HEK293 (cell line): ENCODE data around the gene TTC9B.

Experiments
- CTCF ChIA-PET: fragments of 350-600 bp; formaldehyde crosslinking; extraction: SDS; loops from one replicate; lab custom pipeline; 2021; ENCODE audit warnings: antibody characterized with exemption; lab: Yijun Ruan, JAX
- POLR2A ChIA-PET: fragments of 300-600 bp; formaldehyde crosslinking; extraction: SDS; loops from one replicate; lab custom pipeline; 2020; ENCODE audit warnings: antibody characterized with exemption, inconsistent platforms; lab: Yijun Ruan, JAX
- H3K27ac ChIP-seq: fragments of 200-500 bp; sonication (Bioruptor generic); 2 replicates; pipeline ENCODE4 v1.5.1; 2014; ENCODE audit warnings: low read depth, low read length, control low read depth, inconsistent platforms; ENCODE audit errors: extremely low read depth
- H3K36me3 ChIP-seq, 2 experiments: fragments of 200-500 bp in 1 of 2; sonication (Bioruptor generic) in 1 of 2; 1 replicate in 1 of 2; 2 replicates in 1 of 2; pipeline ENCODE4 v1.5.1; 2014 to 2017; ENCODE audit warnings: inconsistent platforms in 2 of 2, low read length in 2 of 2; ENCODE audit not compliant: control insufficient read depth in 2 of 2, insufficient read depth in 1 of 2
- H3K4me1 ChIP-seq: fragments of 200-500 bp; sonication (Bioruptor generic); 2 replicates; pipeline ENCODE4 v1.5.1; 2014; ENCODE audit warnings: mild to moderate bottlenecking, low read length, inconsistent platforms; ENCODE audit not compliant: control insufficient read depth, insufficient read depth
- H3K4me3 ChIP-seq: 2 replicates; pipeline ENCODE4 v1.5.1; 2011; ENCODE audit warnings: low read depth, mild to moderate bottlenecking, control low read depth, low read length, moderate library complexity
- H3K9me3 ChIP-seq: fragments of 200-500 bp; sonication (Bioruptor generic); 2 replicates; pipeline ENCODE4 v1.5.1; 2014; ENCODE audit warnings: low read depth, low read length, inconsistent platforms; ENCODE audit not compliant: control insufficient read depth, insufficient read depth
- CTCF ChIP-seq: fragments of 450-650 bp; formaldehyde crosslinking; IDR thresholded peaks from 2 replicates; pipeline ENCODE4 v1.5.1; 2016; ENCODE audit warnings: missing biosample characterization, missing genetic modification characterization
- EGR2 ChIP-seq: fragments of 450-650 bp; formaldehyde crosslinking; IDR thresholded peaks from 2 replicates; pipeline ENCODE4 v1.5.1; 2016; ENCODE audit warnings: low read depth, missing biosample characterization, missing genetic modification characterization
- GLI2 ChIP-seq: fragments of 450-650 bp; formaldehyde crosslinking; IDR thresholded peaks from 2 replicates; pipeline ENCODE4; 2017; ENCODE audit warnings: missing biosample characterization, missing genetic modification characterization, low read depth, borderline replicate concordance
- HIC1 ChIP-seq: fragments of 450-650 bp; formaldehyde crosslinking; IDR thresholded peaks from 2 replicates; pipeline ENCODE4 v1.5.1; 2016; ENCODE audit warnings: missing biosample characterization, missing genetic modification characterization
- HOXD13 ChIP-seq: sonication (generic); formaldehyde crosslinking; IDR thresholded peaks from 2 replicates; pipeline ENCODE4 v1.8.0; 2022; ENCODE audit warnings: missing genetic modification reagents, borderline replicate concordance
- IKZF3 ChIP-seq: fragments of 450-650 bp; IDR thresholded peaks from 2 replicates; pipeline ENCODE4 v1.5.0; 2018; ENCODE audit warnings: missing biosample characterization, mild to moderate bottlenecking, missing genetic modification characterization, moderate library complexity
- PRDM1 ChIP-seq: fragments of 450-650 bp; formaldehyde crosslinking; IDR thresholded peaks from 2 replicates; pipeline ENCODE4; 2016; ENCODE audit warnings: missing biosample characterization, missing genetic modification characterization
- SCRT2 ChIP-seq: fragments of 450-650 bp; formaldehyde crosslinking; IDR thresholded peaks from 2 replicates; pipeline ENCODE4 v1.5.1; 2016; ENCODE audit warnings: missing biosample characterization, missing genetic modification characterization
- SP3 ChIP-seq: fragments of 450-650 bp; formaldehyde crosslinking; IDR thresholded peaks from 2 replicates; pipeline ENCODE4 v1.5.1; 2016; ENCODE audit warnings: missing biosample characterization, missing genetic modification characterization
- YY1 ChIP-seq: fragments of 450-650 bp; formaldehyde crosslinking; IDR thresholded peaks from 2 replicates; pipeline ENCODE4 v1.5.1; 2018; ENCODE audit warnings: missing biosample characterization, missing genetic modification characterization
- ZBTB10 ChIP-seq: fragments of 450-650 bp; formaldehyde crosslinking; IDR thresholded peaks from 2 replicates; pipeline ENCODE4 v1.5.1; 2016; ENCODE audit warnings: missing biosample characterization, missing genetic modification characterization
- ZNF146 ChIP-seq: fragments of 450-650 bp; formaldehyde crosslinking; IDR thresholded peaks from 2 replicates; pipeline ENCODE4 v1.5.1; 2016; ENCODE audit warnings: missing biosample characterization, missing genetic modification characterization
- ZNF223 ChIP-seq: fragments of 450-650 bp; formaldehyde crosslinking; IDR thresholded peaks from 2 replicates; pipeline ENCODE4 v1.5.1; 2016; ENCODE audit warnings: missing biosample characterization, missing genetic modification characterization
- ZNF24 ChIP-seq: fragments of 450-650 bp; formaldehyde crosslinking; IDR thresholded peaks from 2 replicates; pipeline ENCODE4 v1.5.1; 2016; ENCODE audit warnings: missing biosample characterization, missing genetic modification characterization
- ZNF274 ChIP-seq, 2 experiments: fragments of 200-500 bp in 1 of 2; fragments of 450-650 bp in 1 of 2; sonication (Bioruptor generic) in 1 of 2; formaldehyde crosslinking in 1 of 2; IDR thresholded peaks; 2 replicates each; pipeline versions ENCODE4 v1.5.1 to v1.6.1; 2014 to 2016; ENCODE audit warnings: borderline replicate concordance in 1 of 2, inconsistent platforms in 1 of 2, low read length in 1 of 2, missing biosample characterization in 1 of 2, missing genetic modification characterization in 1 of 2
- ZNF335 ChIP-seq: fragments of 450-650 bp; formaldehyde crosslinking; conservative IDR thresholded peaks from 2 replicates; pipeline ENCODE4 v1.5.1; 2016; ENCODE audit warnings: missing biosample characterization, missing genetic modification characterization
- ZNF510 ChIP-seq: fragments of 450-650 bp; formaldehyde crosslinking; IDR thresholded peaks from 2 replicates; pipeline ENCODE4 v1.5.1; 2018; ENCODE audit warnings: mild to moderate bottlenecking, missing genetic modification characterization, missing biosample characterization; ENCODE audit not compliant: insufficient replicate concordance
- ZNF521 ChIP-seq: fragments of 450-650 bp; formaldehyde crosslinking; IDR thresholded peaks from 2 replicates; pipeline ENCODE4 v1.5.1; 2017; ENCODE audit warnings: missing biosample characterization, mild to moderate bottlenecking, missing genetic modification characterization
- ZNF530 ChIP-seq: fragments of 450-650 bp; formaldehyde crosslinking; IDR thresholded peaks from 2 replicates; pipeline ENCODE4 v1.5.1; 2016; ENCODE audit warnings: low read depth, missing biosample characterization, missing genetic modification characterization
- ZNF548 ChIP-seq: fragments of 450-650 bp; formaldehyde crosslinking; IDR thresholded peaks from 2 replicates; pipeline ENCODE4 v1.5.1; 2016; ENCODE audit warnings: missing biosample characterization, missing genetic modification characterization
- ZNF580 ChIP-seq: fragments of 450-650 bp; formaldehyde crosslinking; IDR thresholded peaks from 2 replicates; pipeline ENCODE4 v1.5.1; 2016; ENCODE audit warnings: missing biosample characterization, missing genetic modification characterization
- ZNF596 ChIP-seq: fragments of 450-650 bp; IDR thresholded peaks from 2 replicates; pipeline ENCODE4 v1.5.0; 2018; ENCODE audit warnings: missing biosample characterization, mild to moderate bottlenecking, missing genetic modification characterization, moderate library complexity
- ZNF658 ChIP-seq: fragments of 450-650 bp; formaldehyde crosslinking; IDR thresholded peaks from 2 replicates; pipeline ENCODE4; 2016; ENCODE audit warnings: missing biosample characterization, missing genetic modification characterization
- ZNF785 ChIP-seq: fragments of 450-650 bp; formaldehyde crosslinking; IDR thresholded peaks from 2 replicates; pipeline ENCODE4 v1.5.1; 2016; ENCODE audit warnings: missing biosample characterization, missing genetic modification characterization
- ZSCAN30 ChIP-seq: fragments of 450-650 bp; IDR thresholded peaks from 2 replicates; pipeline ENCODE4 v1.5.1; 2018; ENCODE audit warnings: missing biosample characterization, mild to moderate bottlenecking, missing genetic modification characterization, moderate library complexity

TTC9B gene

GRCh38 chr19:40240332-40240731 is 22.1 kb upstream of the TTC9B start:
- Histone ChIP-seq H3K36me3 (peaks cover 75 to 82% of the 10 kb centered on the region in 2 experiments), H3K4me1 (0 out of 2 replicates have a peak, but pooled peaks cover 2% of the 10 kb centered on the region)
- TF ChIP-seq ZNF335 (tag by site-specific recombination) (no peak), CTCF (tag by site-specific recombination) (no peak), ZNF548 (tag by site-specific recombination) (no peak), SCRT2 (0 out of 2 replicates have a peak, but pooled peaks have one; percentile 58), YY1 (no peak)
- TF ChIP-seq, all 188 proteins: peak for 1
- ChIA-PET CTCF (interaction anchor here (2.0 kb wide), 1 partner anchor 100 kb away, joined by 5 read pairs; no protein-coding TSS in a partner anchor), POLR2A (interaction anchor here (0.6 to 1.0 kb wide), 3 partner anchors 17 to 143 kb away, joined by 3 read pairs; no protein-coding TSS in a partner anchor)
- no peaks in the 10 kb centered on the region for H3K9me3 ChIP-seq
- 0 out of 2 replicates have a peak overlapping the region, but pooled peaks have one; percentile 31 for H3K27ac ChIP-seq
- no peak overlapping the region for H3K4me3 ChIP-seq

- Histone ChIP-seq H3K9me3 (no peaks in the 10 kb centered on the region), H3K27ac (0 out of 2 replicates have a peak overlapping the region, but pooled peaks have one; percentile 31), H3K36me3 (peaks cover 79 to 83% of the 10 kb centered on the region in 2 experiments), H3K4me1 (no peaks in the 10 kb centered on the region), H3K4me3 (no peak overlapping the region)
- ChIA-PET CTCF (interaction anchor here (0.6 to 2.0 kb wide), 2 partner anchors 100 to 179 kb away, joined by 3 to 5 read pairs; no protein-coding TSS in a partner anchor), POLR2A (no interaction called here)
- TF ChIP-seq ZNF596 (tag by site-specific recombination) (no peak), ZNF274 (IDR thresholded peaks at IDR 0.05; ENCODE audit: low read length) (no peak), ZNF274 (tag by site-specific recombination; IDR thresholded peaks at IDR 0.05; ENCODE audit: borderline replicate concordance) (no peak), ZNF510 (no peak), ZNF223 (tag by site-specific recombination) (no peak), HOXD13 (CRISPR knock-in tag) (no peak), EGR2 (tag by site-specific recombination) (0 out of 2 replicates have a peak, but pooled peaks have one; percentile 4), ZNF24 (tag by site-specific recombination) (no peak), ZNF146 (tag by site-specific recombination) (no peak), GLI2 (tag by site-specific recombination) (no peak), HIC1 (tag by site-specific recombination) (no peak), SP3 (tag by site-specific recombination) (no peak), ZBTB10 (tag by site-specific recombination) (no peak), IKZF3 (tag by site-specific recombination) (no peak), ZNF521 (tag by site-specific recombination) (no peak), ZNF658 (tag by site-specific recombination) (no peak), ZNF530 (no peak), ZNF785 (tag by site-specific recombination) (no peak), PRDM1 (no peak), ZNF580 (tag by site-specific recombination) (no peak), ZSCAN30 (tag by site-specific recombination) (peak; percentile 97)
These were observed 21.4 kb upstream of the TTC9B start for GRCh38 chr19:40239415-40240226.
